HG02885 (cell line): ENCODE results near the gene ALG5.

ENCODE experiments used
- ATAC-seq: cut with Tn5 transposase; IDR thresholded peaks from one replicate; pipeline ENCODE4 v1.9.1; 2021; ENCODE audit warnings: mild to moderate bottlenecking; ENCODE audit not compliant: unreplicated experiment, poor library complexity

The ALG5 gene

GRCh38 chr13:36999054-36999714, at the start of gene ALG5:
ALG5 (minus strand) TSS chr13:36999340; CDS start chr13:36999300, 40 bp downstream.
- peak; percentile 72 for ATAC-seq

- ATAC-seq = no peak
These were observed 48.7 kb upstream of the ALG5 start for GRCh38 chr13:37047846-37048245.

- no peak for ATAC-seq
These were observed 47.9 kb upstream of the ALG5 start for GRCh38 chr13:37047032-37047431.

GRCh38 chr13:37046062-37046461, 46.9 kb upstream of the ALG5 start:
- ATAC-seq = no peak

GRCh38 chr13:37040789-37041188, 41.6 kb upstream of the ALG5 start:
- no peak for ATAC-seq

GRCh38 chr13:37039896-37040295, 40.8 kb upstream of the ALG5 start:
- ATAC-seq = no peak

GRCh38 chr13:37037241-37037640, 38.1 kb upstream of the ALG5 start:
- ATAC-seq = no peak

GRCh38 chr13:37029617-37030016, 30.5 kb upstream of the ALG5 start:
- no peak for ATAC-seq

GRCh38 chr13:37027639-37028038, 28.5 kb upstream of the ALG5 start:
- no peak for ATAC-seq

- ATAC-seq = no peak
These were observed 27.6 kb upstream of the ALG5 start for GRCh38 chr13:37026771-37027170.

GRCh38 chr13:37023871-37024270, 24.7 kb upstream of the ALG5 start:
- no peak for ATAC-seq

- ATAC-seq = no peak
These were observed 15.5 kb upstream of the ALG5 start for GRCh38 chr13:37014609-37015008.

- no peak for ATAC-seq
These were observed 12.6 kb upstream of the ALG5 start for GRCh38 chr13:37011788-37012187.

GRCh38 chr13:37011002-37011401, 11.9 kb upstream of the ALG5 start:
- ATAC-seq = no peak

GRCh38 chr13:37010424-37010823, 11.3 kb upstream of the ALG5 start:
- ATAC-seq = no peak

GRCh38 chr13:37009692-37010091, 10.6 kb upstream of the ALG5 start:
- no peak for ATAC-seq

GRCh38 chr13:37001921-37002250, 2.7 kb upstream of the ALG5 start:
- no peak for ATAC-seq

- ATAC-seq = no peak
These were observed 507 bp downstream of the ALG5 start for GRCh38 chr13:36998624-36999041.

- ATAC-seq = no peak
These were observed 1.3 kb downstream of the ALG5 start for GRCh38 chr13:36997716-36998427.

GRCh38 chr13:36992362-36992761, 6.8 kb downstream of the ALG5 start:
- ATAC-seq = no peak

- no peak for ATAC-seq
These were observed 12.5 kb downstream of the ALG5 start for GRCh38 chr13:36986462-36987240.
